Measurements from ENCODE around the gene OVCA2.

OVCA2 gene

DNA sequence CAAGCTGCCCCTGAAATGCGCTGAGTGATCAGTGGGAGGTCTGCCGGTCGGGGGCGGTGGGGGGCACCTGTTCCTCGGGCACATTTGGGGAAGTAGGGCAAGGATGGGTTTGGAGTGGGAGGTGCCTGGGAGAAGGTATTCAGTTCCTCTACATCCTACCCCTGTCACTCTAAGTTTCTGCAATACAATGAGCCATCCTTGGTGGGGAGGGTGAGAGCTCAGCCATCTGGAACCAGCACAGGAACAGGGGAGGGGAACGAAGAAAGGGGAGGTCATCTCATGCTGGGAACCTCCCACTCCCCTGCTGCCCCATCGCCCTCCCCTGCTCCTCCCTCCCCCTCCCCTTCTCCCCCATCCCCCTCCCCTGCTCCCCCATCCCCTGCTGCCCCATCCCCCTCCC is 7.7 kb upstream of the OVCA2 start:
- DNase-seq (ENCODE audit: low read depth): no peak

- no peak for DNase-seq (ENCODE audit: low read depth)
Observed at GRCh38 chr17:2034806-2035540, 6.8 kb upstream of the OVCA2 start.

GRCh38 chr17:2035541-2036488 is 6.0 kb upstream of the OVCA2 start:
- DNase-seq (ENCODE audit: low read depth): no peak

DNA sequence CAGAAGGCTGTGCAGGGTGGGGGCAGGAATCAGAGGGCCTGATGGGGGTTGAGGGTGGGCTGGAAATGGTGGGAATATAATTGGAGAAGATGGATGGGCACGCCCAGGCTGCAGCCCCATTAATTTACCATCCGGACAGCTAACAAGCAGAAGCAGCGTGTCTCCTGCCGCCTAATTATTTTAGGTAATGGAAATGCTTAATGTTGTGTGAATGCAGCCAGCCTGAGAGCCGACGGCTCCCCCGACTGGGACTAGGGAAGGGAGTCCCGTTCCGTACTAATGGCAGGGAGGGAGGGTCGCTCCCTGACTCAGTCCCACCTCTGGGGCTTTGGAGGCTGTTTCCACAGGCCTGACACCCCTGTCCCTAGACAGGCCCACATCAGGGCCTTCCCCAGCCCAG is 4.7 kb upstream of the OVCA2 start:
- no peak for DNase-seq (ENCODE audit: low read depth)

- no peak for DNase-seq (ENCODE audit: low read depth)
Observed at GRCh38 chr17:2040219-2040827, 1.5 kb upstream of the OVCA2 start.

GRCh38 chr17:2040942-2041560 is 771 bp upstream of the OVCA2 start:
- DNase-seq (ENCODE audit: low read depth): no peak

- DNase-seq (ENCODE audit: low read depth): no peak
Observed at GRCh38 chr17:2042390-2042847, 597 bp downstream of the OVCA2 start.

DNA sequence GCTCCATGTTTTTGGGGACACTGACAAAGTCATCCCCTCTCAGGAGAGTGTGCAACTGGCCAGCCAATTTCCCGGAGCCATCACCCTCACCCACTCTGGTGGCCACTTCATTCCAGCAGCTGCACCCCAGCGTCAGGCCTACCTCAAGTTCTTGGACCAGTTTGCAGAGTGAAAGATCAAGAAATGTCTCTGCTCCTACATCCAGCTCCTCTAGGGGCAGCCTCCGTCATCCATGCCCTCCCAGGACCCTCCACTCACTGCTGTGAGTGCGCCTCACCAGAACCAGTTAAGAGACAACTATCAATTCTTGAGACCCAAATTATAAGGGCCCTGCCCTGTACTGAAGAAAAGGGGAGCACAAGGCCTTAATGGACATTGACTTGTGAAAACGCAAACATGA is 1.1 kb downstream of the OVCA2 start:
- DNase-seq (ENCODE audit: low read depth): no peak

DNA sequence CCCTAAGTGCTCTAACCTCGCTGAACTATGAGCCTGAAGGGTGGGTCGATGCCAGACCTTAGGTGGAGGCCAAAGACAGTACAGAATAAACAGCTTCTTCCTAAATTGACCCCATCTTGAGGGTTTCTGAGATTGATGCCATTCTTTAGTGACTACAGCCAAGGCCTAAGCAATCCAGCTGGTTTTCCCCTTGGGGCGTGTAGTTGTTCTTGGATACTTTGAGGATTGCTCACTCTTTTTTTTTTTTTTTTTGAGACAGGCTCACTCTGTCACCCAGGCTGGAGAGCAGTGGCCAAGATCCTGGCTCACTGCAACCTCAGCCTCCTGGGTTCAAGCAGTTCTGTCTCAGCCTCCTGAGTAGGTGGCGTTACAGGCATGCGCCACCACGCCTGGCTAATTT is 2.0 kb downstream of the OVCA2 start:
- DNase-seq (ENCODE audit: low read depth): no peak

GRCh38 chr17:2044263-2044894 is 2.6 kb downstream of the OVCA2 start:
- DNase-seq (ENCODE audit: low read depth): no peak

GRCh38 chr17:2047590-2047989 is 5.8 kb downstream of the OVCA2 start:
- DNase-seq (ENCODE audit: low read depth): no peak

- no peak for DNase-seq (ENCODE audit: low read depth)
Observed at GRCh38 chr17:2048805-2049204, 7.0 kb downstream of the OVCA2 start.

DNA sequence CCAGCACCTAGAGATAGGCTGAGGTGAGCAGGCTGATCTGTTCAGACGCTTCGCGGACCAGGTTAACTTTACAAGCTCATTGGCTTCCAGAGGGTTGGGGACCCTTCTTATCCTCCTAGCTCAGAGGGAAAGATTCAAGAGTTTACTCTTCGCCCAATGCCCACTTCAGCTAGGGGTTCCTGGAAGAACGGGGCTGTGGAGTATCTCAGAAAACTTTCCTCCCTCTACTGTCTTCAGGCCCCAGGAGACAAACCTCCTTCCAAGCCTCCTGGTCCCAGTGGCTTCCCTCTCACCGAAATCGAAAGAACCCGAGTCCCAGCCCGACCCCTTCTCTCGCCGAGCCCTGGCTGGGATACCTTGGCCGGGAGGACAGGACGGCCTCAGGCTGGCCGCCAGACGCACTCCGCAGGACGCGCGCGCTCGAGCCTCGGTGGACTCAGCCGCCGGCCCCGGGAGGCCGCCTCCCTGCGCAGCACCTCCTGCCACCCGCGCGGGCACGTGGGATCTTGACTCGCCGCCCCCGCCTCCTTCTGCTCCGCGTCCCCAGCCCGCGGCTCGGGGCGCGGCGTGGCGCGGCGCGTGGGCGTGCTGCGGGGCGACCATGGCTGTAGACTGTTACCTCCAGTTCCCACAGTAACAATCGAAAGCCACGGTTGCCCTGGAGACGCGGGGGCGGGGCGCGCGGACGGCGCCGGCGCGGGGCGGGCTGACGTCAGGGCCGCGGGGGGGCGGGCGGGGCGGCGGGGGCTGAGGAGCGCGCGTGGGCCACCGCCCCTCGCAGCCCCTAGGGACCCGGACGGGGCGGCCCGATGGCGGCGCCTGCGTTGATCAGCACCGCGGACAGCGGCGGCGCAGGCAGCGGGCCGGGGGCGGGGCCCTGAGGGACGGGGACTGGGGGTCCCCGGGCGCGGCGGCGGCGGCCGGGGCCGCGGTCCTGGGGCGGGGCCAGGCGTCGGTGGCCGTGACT is 7.8 kb downstream of the OVCA2 start:
- peak; percentile 91 for DNase-seq (ENCODE audit: low read depth)

DNA sequence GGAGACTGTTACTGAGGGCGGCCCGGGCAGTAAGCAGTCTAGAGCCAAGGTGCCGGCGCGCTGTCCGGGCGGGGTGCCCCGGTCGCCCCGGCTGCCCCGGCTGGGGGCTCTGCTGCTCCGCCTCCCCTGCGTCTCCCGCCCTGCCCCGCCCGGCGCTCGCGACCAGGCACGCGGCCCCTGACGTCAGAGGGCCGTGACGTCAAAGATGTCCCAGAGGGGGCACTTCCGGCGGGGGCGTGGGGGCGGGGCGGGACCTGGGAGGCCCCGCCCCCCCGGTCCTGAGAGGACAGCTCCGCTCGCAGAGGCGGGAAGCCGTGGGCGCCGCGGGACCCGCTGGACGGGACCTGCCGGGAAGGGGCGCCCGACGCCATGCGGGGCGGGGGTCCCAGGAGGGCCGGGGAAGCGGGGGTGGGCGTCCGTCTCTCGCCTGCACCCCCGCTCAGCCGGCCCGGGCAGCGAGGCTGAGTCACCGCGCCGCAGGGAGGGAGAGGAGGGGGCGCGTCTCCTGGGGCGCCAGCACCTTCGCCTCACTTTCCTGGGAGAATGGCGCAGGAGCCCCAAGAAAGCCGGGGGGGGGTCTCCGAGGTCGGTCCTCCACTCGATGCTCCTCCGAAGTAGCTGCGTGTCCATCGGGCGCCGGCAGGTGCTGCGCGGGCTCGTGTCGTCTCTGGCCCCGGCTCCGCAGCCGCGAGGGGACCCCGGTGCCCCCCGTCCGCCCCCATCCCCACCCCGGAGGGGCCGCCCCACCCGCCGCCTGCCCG is 8.7 kb downstream of the OVCA2 start:
- DNase-seq (ENCODE audit: low read depth): peak; percentile 65

GRCh38 chr17:2051061-2051932 is 9.5 kb downstream of the OVCA2 start:
- DNase-seq (ENCODE audit: low read depth): no peak

DNA sequence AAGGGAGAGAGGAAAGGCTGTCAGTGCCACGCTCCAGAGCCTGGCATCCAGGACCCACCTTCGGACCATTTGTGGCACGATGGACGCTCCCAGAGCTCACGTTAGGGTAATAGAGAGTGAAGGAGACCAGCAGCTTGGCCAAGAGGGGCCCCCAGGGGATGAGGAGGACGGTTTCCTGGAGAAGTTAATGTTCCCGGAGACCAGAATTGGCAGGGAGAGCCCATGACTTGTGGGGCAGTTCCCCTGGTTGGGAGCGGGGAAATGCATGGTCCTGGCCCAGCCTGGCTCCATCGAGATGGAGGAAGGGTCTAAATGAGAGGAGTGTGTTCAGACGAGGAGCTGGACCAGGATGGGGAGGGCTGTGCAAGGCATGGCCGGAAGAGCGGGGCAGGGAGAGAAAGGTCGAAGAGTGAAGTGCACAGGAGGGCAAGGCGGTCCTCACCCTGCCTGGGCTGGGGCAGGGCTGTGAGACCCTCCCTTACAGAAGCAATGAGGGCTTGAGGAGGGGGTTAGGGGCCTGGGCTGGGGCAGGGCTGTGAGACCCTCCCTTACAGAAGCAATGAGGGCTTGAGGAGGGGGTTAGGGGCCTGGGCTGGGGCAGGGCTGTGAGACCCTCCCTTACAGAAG is 10.2 kb downstream of the OVCA2 start:
- no peak for DNase-seq (ENCODE audit: low read depth)

- DNase-seq (ENCODE audit: low read depth): peak; percentile 77
Observed at GRCh38 chr17:2053380-2054261, 11.8 kb downstream of the OVCA2 start.

DNA sequence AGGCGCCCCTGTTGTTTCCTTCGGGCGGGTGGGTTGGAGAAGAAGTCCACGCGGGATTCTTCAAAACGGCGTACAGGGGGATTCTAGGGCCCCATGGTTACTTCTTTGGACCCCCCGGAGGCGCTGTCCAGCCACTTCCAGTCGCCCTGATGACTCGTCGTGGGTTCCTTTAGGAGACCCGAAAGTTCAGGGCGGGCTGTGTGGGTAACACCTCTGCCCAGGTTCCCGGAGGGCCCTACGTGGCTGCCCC is 12.4 kb downstream of the OVCA2 start:
- no peak for DNase-seq (ENCODE audit: low read depth)
